ENCODE results near the gene CD37. TPM values are rescaled to one million over a fixed set of nuclear protein-coding genes. Genes with fewer than 3 reads are reported as not detected.

Gene CD37
- total and polyA plus RNA-seq, 7 experiments from 2014 or later, result 192 to 416 (median 330) TPM

DNA sequence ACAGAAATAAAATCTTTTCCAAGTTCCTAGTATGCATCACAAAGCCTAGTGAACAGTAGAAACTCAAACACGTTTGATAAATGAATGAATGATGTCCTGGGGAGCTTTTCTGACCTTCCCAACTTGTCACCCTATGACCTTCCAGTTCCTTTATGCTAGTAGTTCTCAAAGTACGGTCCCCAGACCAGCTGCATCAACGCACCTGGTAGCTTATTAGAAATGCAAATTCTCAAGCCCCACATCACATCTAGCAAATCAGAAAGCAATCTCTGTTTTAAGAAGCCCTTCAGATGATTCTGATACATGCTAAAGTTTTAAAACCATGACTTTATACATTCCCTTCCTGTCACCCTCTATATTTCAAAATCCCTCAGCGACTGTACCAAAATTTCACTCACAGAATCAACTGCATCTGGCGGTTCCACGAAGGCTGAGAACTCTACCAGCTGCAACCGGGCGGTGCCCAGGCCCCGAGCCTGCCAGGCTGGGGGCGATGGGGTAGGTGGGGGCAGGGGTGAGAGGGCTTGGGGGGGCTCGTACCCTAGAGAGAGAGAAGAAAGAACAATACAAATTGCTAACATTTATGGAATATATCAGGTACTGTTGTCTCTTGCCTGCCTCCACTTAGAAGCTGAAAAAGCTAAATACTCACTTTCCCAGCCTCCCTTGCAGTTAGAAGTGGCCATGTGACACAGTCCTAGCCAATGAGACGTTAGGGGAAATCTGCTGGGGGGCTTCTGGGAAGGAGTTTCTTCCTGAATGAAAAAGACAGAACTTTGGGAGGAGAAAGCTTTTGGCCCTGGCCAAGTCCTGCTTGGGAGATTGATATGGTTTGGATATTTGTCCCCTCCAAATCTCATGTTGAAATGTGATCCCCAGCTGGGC lies 13.3 kb downstream of the CD37 start:
- CTCF ChIA-PET, result interaction anchor here (0.6 to 0.9 kb wide), 2 partner anchors 17 to 33 kb away, joined by 3 read pairs; no protein-coding TSS in a partner anchor
- Histone ChIP-seq H3K9me3 (ENCODE audit: control insufficient read depth in 2 of 3, low read length in 3 of 3) (no peaks in the 10 kb centered on the region), H3K27me3 (ENCODE audit: control insufficient read depth in 2 of 2, insufficient read depth in 2 of 2, low read length in 2 of 2) (no peaks in the 10 kb centered on the region), H3K27ac (ENCODE audit: low read depth, low read length) (no peak overlapping the region), H3K36me3 (ENCODE audit: control insufficient read depth in 2 of 3, insufficient read depth in 3 of 3, low read length in 3 of 3) (no peaks in the 10 kb centered on the region), H3K4me1 (ENCODE audit: control insufficient read depth in 2 of 2, insufficient read depth in 2 of 2, low read length in 2 of 2) (no peaks in the 10 kb centered on the region), H3K4me3 (ENCODE audit: low read length) (no peak overlapping the region)
- Mint-ChIP-seq H3K27ac (no peak overlapping the region), H3K27me3 (peaks cover 0 to 9% (median 0%) of the 10 kb centered on the region in 5 donors), H3K4me3 (no peak overlapping the region), H3K9me3 (peaks cover 0 to 3% (median 0%) of the 10 kb centered on the region in 11 donors), H3K4me1 (peaks cover 0 to 17% (median 0%) of the 10 kb centered on the region in 7 donors), H3K36me3 (peaks cover 0 to 9% (median 0%) of the 10 kb centered on the region in 5 donors)
- no peak for DNase-seq
- no peak for ATAC-seq
- POLR2A ChIA-PET, result interaction anchor here (0.6 kb wide), 1 partner anchor 1124 kb away, joined by 3 read pairs; no protein-coding TSS in a partner anchor
- intact Hi-C loops (cut with micrococcal nuclease), result no loop called here

DNA sequence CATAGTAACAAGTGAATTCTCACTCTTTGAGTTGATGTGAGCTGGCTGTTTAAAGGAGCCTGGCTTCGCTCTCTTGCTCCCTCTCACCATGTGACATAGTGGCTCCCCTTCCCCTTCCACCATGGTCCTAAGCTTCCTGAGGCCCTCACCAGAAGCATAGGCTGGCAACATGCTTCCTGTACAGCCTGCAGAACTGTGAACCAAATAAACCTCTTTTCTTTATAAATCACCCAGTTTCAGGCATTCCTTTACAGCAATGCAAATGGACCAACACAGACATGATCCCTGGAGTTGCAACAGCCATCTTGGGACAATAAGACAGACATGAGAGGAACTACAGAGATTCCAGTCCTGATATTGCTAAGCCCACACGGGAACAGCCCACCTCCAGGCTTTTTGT lies 14.4 kb downstream of the CD37 start:
- ATAC-seq (no peak), DNase-seq (no peak)
- Mint-ChIP-seq H3K4me1 (peaks cover 0 to 16% (median 0%) of the 10 kb centered on the region in 7 donors), H3K4me3 (no peak overlapping the region), H3K36me3 (peaks cover 0 to 8% (median 0%) of the 10 kb centered on the region in 5 donors), H3K27me3 (peaks cover 0 to 14% (median under 1%) of the 10 kb centered on the region in 5 donors), H3K27ac (no peak overlapping the region), H3K9me3 (peaks cover 0 to 3% (median 0%) of the 10 kb centered on the region in 11 donors)
- ChIA-PET CTCF (no interaction called here), POLR2A (interaction anchor here (0.6 kb wide), 1 partner anchor 1123 kb away, joined by 3 read pairs; no protein-coding TSS in a partner anchor)
- H3K27ac ChIP-seq (ENCODE audit: low read depth, low read length), result no peak overlapping the region
- no peaks in the 10 kb centered on the region for H3K4me1 ChIP-seq (ENCODE audit: control insufficient read depth in 2 of 2, insufficient read depth in 2 of 2, low read length in 2 of 2)
- no peaks in the 10 kb centered on the region for H3K27me3 ChIP-seq (ENCODE audit: control insufficient read depth in 2 of 2, insufficient read depth in 2 of 2, low read length in 2 of 2)
- H3K4me3 ChIP-seq (ENCODE audit: low read length), result no peak overlapping the region
- intact Hi-C loops (cut with micrococcal nuclease), result no loop called here
- H3K36me3 ChIP-seq (ENCODE audit: control insufficient read depth in 2 of 3, insufficient read depth in 3 of 3, low read length in 3 of 3), result no peaks in the 10 kb centered on the region
- no peaks in the 10 kb centered on the region for H3K9me3 ChIP-seq (ENCODE audit: control insufficient read depth in 2 of 3, low read length in 3 of 3)

DNA sequence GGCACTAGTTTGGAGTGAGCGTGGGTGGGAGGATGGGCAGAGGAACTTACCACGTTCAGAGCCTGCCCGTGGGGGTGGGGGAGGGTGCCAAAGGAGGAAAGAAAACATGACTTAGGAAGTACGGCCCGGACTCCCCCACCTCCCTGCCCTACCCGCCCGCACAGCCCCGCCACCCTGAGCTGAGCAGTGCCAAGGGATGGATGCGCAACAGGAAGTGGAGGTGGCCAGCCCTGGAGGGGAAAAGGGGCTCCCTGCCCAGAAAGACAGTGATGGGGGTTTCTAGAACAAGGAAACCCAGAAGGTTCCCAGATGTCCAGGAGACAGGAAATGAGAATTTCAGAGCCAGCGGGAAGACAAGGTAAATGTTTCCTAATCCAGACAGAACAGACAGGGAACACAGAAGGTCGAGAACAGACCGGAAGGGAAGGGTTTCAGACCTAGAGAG lies 20.7 kb downstream of the CD37 start:
- H3K4me3 Mint-ChIP-seq, result peak overlapping the region in 2 of 10 donors; percentile 6 to 15
- H3K4me3 ChIP-seq (ENCODE audit: low read length), result no peak overlapping the region

GRCh38 chr19:49356382-49356781 lies 21.2 kb downstream of the CD37 start:
- CTCF ChIA-PET, result no interaction called here
- POLR2A ChIA-PET, result no interaction called here
- Histone ChIP-seq H3K4me1 (ENCODE audit: control insufficient read depth in 2 of 2, insufficient read depth in 2 of 2, low read length in 2 of 2) (peaks cover 0 to 6% of the 10 kb centered on the region in 2 donors), H3K36me3 (ENCODE audit: control insufficient read depth in 2 of 3, insufficient read depth in 3 of 3, low read length in 3 of 3) (no peaks in the 10 kb centered on the region), H3K9me3 (ENCODE audit: control insufficient read depth in 2 of 3, low read length in 3 of 3) (no peaks in the 10 kb centered on the region), H3K27me3 (ENCODE audit: control insufficient read depth in 2 of 2, insufficient read depth in 2 of 2, low read length in 2 of 2) (no peaks in the 10 kb centered on the region), H3K27ac (ENCODE audit: low read depth, low read length) (no peak overlapping the region), H3K4me3 (ENCODE audit: low read length) (no peak overlapping the region)
- DNase-seq (no peak), ATAC-seq (no peak)
- intact Hi-C loops (cut with micrococcal nuclease), result no loop called here
- H3K4me1 Mint-ChIP-seq, result peaks cover 0 to 31% (median 27%) of the 10 kb centered on the region in 7 donors
- no peaks in the 10 kb centered on the region for H3K9me3 Mint-ChIP-seq
- H3K36me3 Mint-ChIP-seq, result no peaks in the 10 kb centered on the region
- peak overlapping the region in 1 of 9 donors; percentile 31 for H3K27ac Mint-ChIP-seq
- H3K4me3 Mint-ChIP-seq, result no peak overlapping the region
- H3K27me3 Mint-ChIP-seq, result peaks cover 0 to 55% (median 9%) of the 10 kb centered on the region in 5 donors

More for the DNA sequence above, 20.7 kb downstream of the CD37 start:
- intact Hi-C loops (cut with micrococcal nuclease), result no loop called here
- Mint-ChIP-seq H3K9me3 (no peaks in the 10 kb centered on the region), H3K36me3 (peaks cover 0 to 1% (median 0%) of the 10 kb centered on the region in 5 donors), H3K4me1 (peaks cover 0 to 27% (median 22%) of the 10 kb centered on the region in 7 donors), H3K27ac (no peak overlapping the region), H3K27me3 (peaks cover 0 to 53% (median 9%) of the 10 kb centered on the region in 5 donors)
- ChIA-PET CTCF (no interaction called here), POLR2A (no interaction called here)
- no peak for DNase-seq
- H3K27me3 ChIP-seq (ENCODE audit: control insufficient read depth in 2 of 2, insufficient read depth in 2 of 2, low read length in 2 of 2), result no peaks in the 10 kb centered on the region
- peaks cover 0 to 6% of the 10 kb centered on the region in 2 donors for H3K4me1 ChIP-seq (ENCODE audit: control insufficient read depth in 2 of 2, insufficient read depth in 2 of 2, low read length in 2 of 2)
- H3K27ac ChIP-seq (ENCODE audit: low read depth, low read length), result no peak overlapping the region
- no peaks in the 10 kb centered on the region for H3K9me3 ChIP-seq (ENCODE audit: control insufficient read depth in 2 of 3, low read length in 3 of 3)
- H3K36me3 ChIP-seq (ENCODE audit: control insufficient read depth in 2 of 3, insufficient read depth in 3 of 3, low read length in 3 of 3), result no peaks in the 10 kb centered on the region
- no peak for ATAC-seq

DNA sequence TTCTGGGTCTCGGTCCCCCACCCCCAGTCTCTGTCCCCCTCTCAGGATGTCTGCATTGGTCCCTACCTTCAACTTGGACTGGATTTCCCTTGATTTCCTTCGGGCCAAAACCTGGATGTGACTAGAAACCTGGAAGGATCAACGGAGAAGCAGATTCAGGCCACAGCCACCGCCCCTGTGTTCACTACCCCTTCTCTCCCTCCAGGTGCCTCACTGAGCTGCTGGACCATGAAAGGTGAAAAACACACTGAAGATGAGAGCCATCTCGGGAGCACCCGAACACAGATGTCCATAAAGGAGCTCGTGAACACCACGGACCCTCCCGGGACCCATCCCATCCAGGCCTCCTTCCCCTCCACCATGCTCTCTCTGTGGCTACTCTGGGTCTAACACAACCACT lies 22.0 kb downstream of the CD37 start:
- peaks cover 4 to 36% (median 27%) of the 10 kb centered on the region in 7 donors for H3K4me1 Mint-ChIP-seq
- no peak overlapping the region for H3K4me3 Mint-ChIP-seq
- intact Hi-C loops (cut with micrococcal nuclease), result no loop called here
- Histone ChIP-seq H3K36me3 (ENCODE audit: control insufficient read depth in 2 of 3, insufficient read depth in 3 of 3, low read length in 3 of 3) (no peaks in the 10 kb centered on the region), H3K27me3 (ENCODE audit: control insufficient read depth in 2 of 2, insufficient read depth in 2 of 2, low read length in 2 of 2) (no peaks in the 10 kb centered on the region), H3K27ac (ENCODE audit: low read depth, low read length) (no peak overlapping the region), H3K9me3 (ENCODE audit: control insufficient read depth in 2 of 3, low read length in 3 of 3) (no peaks in the 10 kb centered on the region), H3K4me3 (ENCODE audit: low read length) (no peak overlapping the region), H3K4me1 (ENCODE audit: control insufficient read depth in 2 of 2, insufficient read depth in 2 of 2, low read length in 2 of 2) (peaks cover 0 to 13% of the 10 kb centered on the region in 2 donors)
- DNase-seq (no peak), ATAC-seq (no peak)
- peaks cover 0 to 55% (median 9%) of the 10 kb centered on the region in 5 donors for H3K27me3 Mint-ChIP-seq
- peak overlapping the region in 1 of 9 donors; percentile 31 for H3K27ac Mint-ChIP-seq
- H3K9me3 Mint-ChIP-seq, result no peaks in the 10 kb centered on the region
- H3K36me3 Mint-ChIP-seq, result no peaks in the 10 kb centered on the region
- CTCF ChIA-PET, result no interaction called here
- POLR2A ChIA-PET, result no interaction called here

GRCh38 chr19:49359851-49360820 lies 24.9 kb downstream of the CD37 start:
- peak overlapping the region in 3 of 10 donors; percentile 33 to 58 (median 44) for H3K4me3 Mint-ChIP-seq
- POLR2A ChIA-PET, result interaction anchor here (0.6 to 1.3 kb wide), 4 partner anchors 26 to 276 kb away, joined by 3 to 7 read pairs (median 4); no protein-coding TSS in a partner anchor

More at GRCh38 chr19:49359851-49360820, 24.9 kb downstream of the CD37 start:
- Histone ChIP-seq H3K4me1 (ENCODE audit: control insufficient read depth in 2 of 2, insufficient read depth in 2 of 2, low read length in 2 of 2) (peaks cover 11 to 34% of the 10 kb centered on the region in 2 donors), H3K36me3 (ENCODE audit: control insufficient read depth in 2 of 3, insufficient read depth in 3 of 3, low read length in 3 of 3) (no peaks in the 10 kb centered on the region), H3K27me3 (ENCODE audit: control insufficient read depth in 2 of 2, insufficient read depth in 2 of 2, low read length in 2 of 2) (peaks cover 5 to 15% of the 10 kb centered on the region in 2 donors), H3K4me3 (ENCODE audit: low read length) (no peak overlapping the region), H3K9me3 (ENCODE audit: control insufficient read depth in 2 of 3, low read length in 3 of 3) (no peaks in the 10 kb centered on the region), H3K27ac (ENCODE audit: low read depth, low read length) (no peak overlapping the region)
- Mint-ChIP-seq H3K27me3 (peaks cover 0 to 51% (median 13%) of the 10 kb centered on the region in 5 donors), H3K9me3 (peaks cover 0 to 2% (median 0%) of the 10 kb centered on the region in 11 donors), H3K27ac (peak overlapping the region in 3 of 9 donors; percentile 7 to 38 (median 17)), H3K36me3 (no peaks in the 10 kb centered on the region), H3K4me1 (peaks cover 5 to 37% (median 27%) of the 10 kb centered on the region in 7 donors)
- no peak for DNase-seq
- CTCF ChIA-PET, result no interaction called here
- ATAC-seq, result no peak
- intact Hi-C loops (cut with micrococcal nuclease), result loop anchor here in 1 of 2 donors (5.0 kb wide), 1 partner anchor 58 kb away; no protein-coding TSS in a partner anchor
